ENCODE data around the gene C3orf80.

The C3orf80 gene

GRCh38 chr3:160205606-160206005 lies 19.6 kb upstream of the C3orf80 start:
- ChIA-PET CTCF (no interaction called here), POLR2A (no interaction called here)
- TF ChIP-seq HDGF (IDR thresholded peaks at IDR 0.05; ENCODE audit: borderline replicate concordance) = no peak
- TF ChIP-seq LEF1 (IDR thresholded peaks at IDR 0.05; ENCODE audit: borderline replicate concordance) = no peak
- no peak for TF ChIP-seq SUZ12 (IDR thresholded peaks at IDR 0.05)
- no peak for TF ChIP-seq CTBP1 (IDR thresholded peaks at IDR 0.05; ENCODE audit: borderline replicate concordance)
- TF ChIP-seq L3MBTL2 (conservative IDR thresholded peaks at IDR 0.05) = no peak
- TF ChIP-seq SP1 (IDR thresholded peaks at IDR 0.05) = no peak
- TF ChIP-seq BHLHE40 (IDR thresholded peaks at IDR 0.05; ENCODE audit: borderline replicate concordance) = no peak
- no peak for TF ChIP-seq TARDBP (IDR thresholded peaks at IDR 0.05)
- TF ChIP-seq PKNOX1 (IDR thresholded peaks at IDR 0.05) = no peak
- TF ChIP-seq ELF4 (IDR thresholded peaks at IDR 0.05) = no peak
- no peak for TF ChIP-seq ZNF384 (IDR thresholded peaks at IDR 0.05)
- no peak for TF ChIP-seq ARNT (IDR thresholded peaks at IDR 0.05)
- TF ChIP-seq FOXK2 (IDR thresholded peaks at IDR 0.05) = no peak
- TF ChIP-seq NFRKB (IDR thresholded peaks at IDR 0.05) = no peak
- no peak for TF ChIP-seq FOXA1 (IDR thresholded peaks at IDR 0.05)
- TF ChIP-seq FOXM1 (IDR thresholded peaks at IDR 0.05; ENCODE audit: borderline replicate concordance) = no peak
- DNase-seq (ENCODE audit: extremely low spot score) = no peak

DNA sequence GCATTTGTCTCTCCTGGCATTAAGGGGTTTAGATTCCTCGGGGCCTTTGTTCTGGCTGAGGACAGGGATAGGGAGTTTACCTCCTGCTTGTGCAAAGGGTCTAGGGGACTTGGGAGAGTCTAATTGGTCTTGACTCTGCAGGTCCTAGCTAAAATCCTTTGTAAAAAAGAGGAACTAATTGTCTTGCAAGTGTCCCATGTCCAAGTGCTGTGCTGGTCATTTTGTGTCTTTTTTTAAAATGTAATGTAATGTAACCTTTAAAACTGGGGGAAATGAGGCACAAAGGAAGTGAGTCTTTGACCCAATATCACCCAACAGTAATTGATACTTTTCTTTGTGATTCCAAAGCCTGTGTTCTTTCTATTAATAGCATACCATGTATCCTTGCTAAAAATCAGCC lies 14.9 kb upstream of the C3orf80 start:
- DNase-seq (ENCODE audit: extremely low spot score) = no peak
- ChIA-PET POLR2A (no interaction called here), CTCF (interaction anchor here (0.5 to 1.6 kb wide), 4 partner anchors 10 to 47 kb away, joined by 3 to 6 read pairs (median 6); partner anchors contain the start of gene C3orf80)
- no peak for TF ChIP-seq FOXK2 (IDR thresholded peaks at IDR 0.05)
- TF ChIP-seq BHLHE40 (IDR thresholded peaks at IDR 0.05; ENCODE audit: borderline replicate concordance) = no peak
- no peak for TF ChIP-seq ZNF384 (IDR thresholded peaks at IDR 0.05)
- TF ChIP-seq LEF1 (IDR thresholded peaks at IDR 0.05; ENCODE audit: borderline replicate concordance) = no peak
- TF ChIP-seq NFRKB (IDR thresholded peaks at IDR 0.05) = no peak
- no peak for TF ChIP-seq CTBP1 (IDR thresholded peaks at IDR 0.05; ENCODE audit: borderline replicate concordance)
- TF ChIP-seq FOXA1 (IDR thresholded peaks at IDR 0.05) = no peak
- TF ChIP-seq ELF4 (IDR thresholded peaks at IDR 0.05) = no peak
- no peak for TF ChIP-seq PKNOX1 (IDR thresholded peaks at IDR 0.05)
- TF ChIP-seq SP1 (IDR thresholded peaks at IDR 0.05) = no peak
- TF ChIP-seq TARDBP (IDR thresholded peaks at IDR 0.05) = no peak
- no peak for TF ChIP-seq HDGF (IDR thresholded peaks at IDR 0.05; ENCODE audit: borderline replicate concordance)
- no peak for TF ChIP-seq SUZ12 (IDR thresholded peaks at IDR 0.05)
- TF ChIP-seq ARNT (IDR thresholded peaks at IDR 0.05) = no peak
- no peak for TF ChIP-seq L3MBTL2 (conservative IDR thresholded peaks at IDR 0.05)
- no peak for TF ChIP-seq FOXM1 (IDR thresholded peaks at IDR 0.05; ENCODE audit: borderline replicate concordance)

DNA sequence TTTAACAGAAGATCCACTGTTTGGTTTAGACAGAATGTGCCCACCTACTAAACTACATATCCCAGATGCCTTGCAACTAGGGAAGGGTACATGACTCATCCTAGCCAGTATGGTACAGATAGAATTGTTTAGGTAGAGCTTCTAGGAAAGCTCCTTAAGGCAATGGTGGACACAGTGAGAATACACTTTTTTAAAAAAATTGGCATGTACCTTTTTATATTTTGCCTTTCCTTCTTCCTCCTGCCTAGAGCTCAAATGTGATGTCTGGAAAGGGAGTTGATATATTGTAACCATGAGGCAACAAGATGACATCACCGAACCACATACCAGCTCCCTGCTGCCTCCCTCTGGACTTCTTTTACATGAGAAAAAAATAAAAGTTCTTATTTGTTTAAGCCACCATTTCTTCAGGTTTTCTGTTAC lies 14.4 kb upstream of the C3orf80 start:
- ChIA-PET POLR2A (no interaction called here), CTCF (interaction anchor here (0.5 to 1.6 kb wide), 4 partner anchors 9 to 48 kb away, joined by 3 to 6 read pairs (median 6); partner anchors contain the start of gene C3orf80)

GRCh38 chr3:160213191-160213590 lies 12.0 kb upstream of the C3orf80 start:
- POLR2A ChIA-PET = no interaction called here
- CTCF ChIA-PET = interaction anchor here (0.7 kb wide), 1 partner anchor 380 kb away, joined by 3 read pairs; no protein-coding TSS in a partner anchor
- TF ChIP-seq ZNF384 (IDR thresholded peaks at IDR 0.05) = no peak
- DNase-seq (ENCODE audit: extremely low spot score) = no peak

More for the DNA sequence above, 14.4 kb upstream of the C3orf80 start:
- no peak for TF ChIP-seq HDGF (IDR thresholded peaks at IDR 0.05; ENCODE audit: borderline replicate concordance)
- TF ChIP-seq PKNOX1 (IDR thresholded peaks at IDR 0.05) = peak; percentile 54; the same call in 1 of the 2 replicates
- 0 out of 2 replicates have a peak, but pooled peaks have one; percentile 50 for TF ChIP-seq ZNF384 (IDR thresholded peaks at IDR 0.05)
- DNase-seq (ENCODE audit: extremely low spot score) = peak; percentile 43

- ChIA-PET CTCF (no interaction called here), POLR2A (no interaction called here)
- DNase-seq (ENCODE audit: extremely low spot score) = no peak
- no peak for TF ChIP-seq FOXA1 (IDR thresholded peaks at IDR 0.05)
- no peak for TF ChIP-seq L3MBTL2 (conservative IDR thresholded peaks at IDR 0.05)
- TF ChIP-seq FOXM1 (IDR thresholded peaks at IDR 0.05; ENCODE audit: borderline replicate concordance) = no peak
- no peak for TF ChIP-seq SUZ12 (IDR thresholded peaks at IDR 0.05)
These were observed 7.5 kb upstream of the C3orf80 start for GRCh38 chr3:160217675-160218074.

DNA sequence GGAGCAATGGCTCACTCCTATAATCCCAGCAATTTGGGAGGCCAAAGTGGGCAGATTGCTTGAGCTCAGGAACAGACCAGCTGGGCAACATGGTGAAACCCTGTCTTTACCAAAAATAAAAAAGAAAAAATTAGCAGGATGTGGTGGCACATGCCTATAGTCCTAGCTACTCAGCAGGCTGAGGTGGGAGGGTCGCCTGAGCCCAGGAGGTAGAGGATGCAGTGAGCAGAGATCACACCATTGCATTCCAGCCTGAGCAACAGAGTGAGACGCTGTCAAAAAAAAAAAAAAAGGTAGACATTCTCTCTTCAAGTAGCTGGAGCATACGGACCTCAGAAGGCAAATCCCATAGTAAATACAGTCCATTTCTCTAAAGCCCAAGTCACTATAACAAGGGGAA lies 7.1 kb upstream of the C3orf80 start:
- CTCF ChIA-PET = interaction anchor here (0.6 kb wide), 1 partner anchor 473 kb away, joined by 3 read pairs; no protein-coding TSS in a partner anchor
- TF ChIP-seq SP1 (IDR thresholded peaks at IDR 0.05) = no peak
- TF ChIP-seq ZNF384 (IDR thresholded peaks at IDR 0.05) = no peak
- no peak for TF ChIP-seq ARNT (IDR thresholded peaks at IDR 0.05)
- no peak for TF ChIP-seq PKNOX1 (IDR thresholded peaks at IDR 0.05)
- no peak for TF ChIP-seq FOXA1 (IDR thresholded peaks at IDR 0.05)
- no peak for TF ChIP-seq NFRKB (IDR thresholded peaks at IDR 0.05)
- no peak for TF ChIP-seq SUZ12 (IDR thresholded peaks at IDR 0.05)
- DNase-seq (ENCODE audit: extremely low spot score) = no peak
- POLR2A ChIA-PET = no interaction called here

Data from HEK293T (cell line).